NT2/D1 (cell line): ENCODE measurements around the gene RAB27A.

Experiments
- SUZ12 ChIP-seq: IDR thresholded peaks from 2 replicates; pipeline ENCODE4 v1.6.1; 2011; ENCODE audit not compliant: insufficient read length, insufficient read depth; ENCODE audit errors: extremely low read depth
- ZNF274 ChIP-seq: IDR thresholded peaks from 2 replicates; pipeline ENCODE4 v1.6.1; 2011; ENCODE audit warnings: mild to moderate bottlenecking, low read depth, low read length

GRCh38 chr15:55186331-55186730, 103.3 kb downstream of the RAB27A start:
- TF ChIP-seq ZNF274 (no peak), SUZ12 (no peak)
